Mononuclear cell (primary cell): ENCODE measurements around the gene TASP1. TPM values are rescaled to one million over a fixed set of nuclear protein-coding genes. Genes with fewer than 3 reads are reported as not detected.

Experiments
- H3K27me3 ChIP-seq: 2 replicates; pipeline ENCODE4 v1.6.0; 2011; ENCODE audit warnings: low read length, control low read depth; ENCODE audit not compliant: insufficient read depth
- H3K4me1 ChIP-seq: 2 replicates; pipeline ENCODE4 v1.5.1; 2011; ENCODE audit warnings: mild to moderate bottlenecking, low read length, control low read depth; ENCODE audit not compliant: insufficient read depth
- H3K4me3 ChIP-seq: 2 replicates; pipeline ENCODE4 v1.5.1; 2011; ENCODE audit warnings: mild to moderate bottlenecking, low read length, moderate library complexity
- H3K9me3 ChIP-seq: 2 replicates; pipeline ENCODE4 v1.5.1; 2011; ENCODE audit warnings: low read depth, mild to moderate bottlenecking, control low read depth, low read length
- total RNA-seq: library from RNA; depleted of rRNA; stranded (reverse); fragments of >200 nt; gene quantifications from one replicate; pipeline ENCODE4 v1.2.3, GENCODE V29; 2012

TASP1 gene
- total RNA-seq, 1 donor: 8.6 TPM

DNA sequence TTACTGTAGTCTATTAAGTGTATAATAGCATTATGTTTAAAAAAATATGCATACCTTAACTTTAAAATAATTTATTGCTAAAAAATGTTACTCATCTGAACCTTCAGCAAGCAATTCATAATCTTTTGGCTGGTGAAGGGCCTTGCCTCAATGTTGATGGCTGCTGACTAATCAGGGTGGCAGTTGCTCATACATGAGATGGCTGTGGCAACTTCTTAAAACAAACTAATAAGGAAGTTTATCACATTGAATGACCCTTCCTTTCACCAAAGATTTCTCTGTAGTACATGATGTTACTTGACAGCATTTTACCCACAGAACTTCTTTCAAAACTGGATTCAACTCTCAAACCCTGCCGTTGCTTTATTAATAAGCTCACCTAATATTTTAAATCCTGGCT, 84.0 kb downstream of the TASP1 start:
- Histone ChIP-seq H3K4me3 (no peak overlapping the region), H3K9me3 (no peaks in the 10 kb centered on the region), H3K4me1 (no peaks in the 10 kb centered on the region), H3K27me3 (no peaks in the 10 kb centered on the region)

DNA sequence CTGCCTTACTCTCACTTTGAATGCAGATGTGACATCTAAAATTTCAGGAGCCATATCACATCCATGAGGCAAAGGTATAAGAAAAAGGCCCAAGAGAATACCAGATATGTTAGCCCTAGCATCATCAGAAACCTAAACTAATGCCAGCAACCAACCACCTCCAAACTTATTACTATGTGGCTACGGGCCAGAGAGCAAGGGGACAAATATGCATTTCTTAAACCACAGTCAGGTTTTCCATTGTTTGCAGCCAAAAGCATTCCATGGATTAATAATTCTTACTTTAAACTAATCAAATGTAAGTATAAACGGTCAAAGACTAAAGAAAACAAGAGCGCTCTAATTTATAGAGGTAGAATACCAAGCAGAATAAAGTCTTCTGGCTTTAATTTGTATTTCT, 84.7 kb downstream of the TASP1 start:
- H3K4me3 ChIP-seq: no peak overlapping the region
- no peaks in the 10 kb centered on the region for H3K4me1 ChIP-seq
- H3K9me3 ChIP-seq: no peaks in the 10 kb centered on the region
- no peaks in the 10 kb centered on the region for H3K27me3 ChIP-seq

- no peaks in the 10 kb centered on the region for H3K9me3 ChIP-seq
- H3K27me3 ChIP-seq: no peaks in the 10 kb centered on the region
- H3K4me3 ChIP-seq: no peak overlapping the region
- no peaks in the 10 kb centered on the region for H3K4me1 ChIP-seq
Observed at GRCh38 chr20:13552061-13552460, 86.7 kb downstream of the TASP1 start.

DNA sequence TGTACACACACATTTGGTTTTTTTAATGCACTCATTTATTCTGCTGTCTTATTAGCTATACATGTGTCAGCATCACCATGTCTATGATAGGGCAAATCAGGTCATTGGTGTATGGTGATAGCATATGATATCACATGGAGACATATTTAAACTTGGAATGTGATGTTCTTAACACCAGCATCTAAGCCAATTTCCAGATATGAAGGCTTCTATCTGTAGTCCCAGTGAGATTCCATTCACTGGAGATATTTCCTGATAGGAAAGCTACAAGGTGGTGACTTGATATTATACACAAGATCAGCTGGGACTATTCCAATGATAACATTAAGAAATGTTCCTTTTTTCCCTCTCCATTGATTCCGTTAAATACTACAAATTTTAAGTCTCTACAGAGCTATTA, 89.3 kb downstream of the TASP1 start:
- Histone ChIP-seq H3K27me3 (no peaks in the 10 kb centered on the region), H3K9me3 (no peaks in the 10 kb centered on the region), H3K4me3 (no peak overlapping the region), H3K4me1 (no peaks in the 10 kb centered on the region)

DNA sequence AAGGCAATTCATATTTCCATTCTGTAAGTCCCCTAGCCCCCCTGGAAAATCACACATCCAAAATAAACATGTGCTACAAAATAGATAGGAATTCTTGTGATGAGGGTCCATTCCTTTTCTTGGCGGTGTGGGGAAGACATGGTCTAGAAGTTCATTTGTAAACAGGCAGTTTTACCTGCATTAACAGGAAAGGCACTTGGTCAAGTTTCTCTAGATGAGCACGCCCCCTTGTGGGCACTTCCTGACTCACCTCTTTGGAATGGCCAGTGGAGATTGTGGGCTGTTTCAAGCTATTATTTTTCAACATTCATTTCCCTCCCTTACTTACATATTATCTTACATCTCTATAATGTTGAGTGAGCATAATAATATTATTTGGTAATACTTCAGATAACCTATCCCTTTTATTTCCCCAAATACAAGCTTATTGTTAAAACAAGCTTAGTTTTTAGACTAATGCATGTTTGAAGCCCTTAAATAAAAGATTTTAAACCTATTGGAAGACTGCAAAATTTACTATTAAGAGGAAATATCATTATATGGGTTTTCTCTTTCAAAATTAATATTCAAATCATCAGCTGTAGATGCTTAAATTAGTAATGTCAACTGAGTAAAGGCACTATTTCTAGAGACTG, 92.1 kb downstream of the TASP1 start:
- Histone ChIP-seq H3K9me3 (no peaks in the 10 kb centered on the region), H3K4me1 (no peaks in the 10 kb centered on the region), H3K27me3 (no peaks in the 10 kb centered on the region)

DNA sequence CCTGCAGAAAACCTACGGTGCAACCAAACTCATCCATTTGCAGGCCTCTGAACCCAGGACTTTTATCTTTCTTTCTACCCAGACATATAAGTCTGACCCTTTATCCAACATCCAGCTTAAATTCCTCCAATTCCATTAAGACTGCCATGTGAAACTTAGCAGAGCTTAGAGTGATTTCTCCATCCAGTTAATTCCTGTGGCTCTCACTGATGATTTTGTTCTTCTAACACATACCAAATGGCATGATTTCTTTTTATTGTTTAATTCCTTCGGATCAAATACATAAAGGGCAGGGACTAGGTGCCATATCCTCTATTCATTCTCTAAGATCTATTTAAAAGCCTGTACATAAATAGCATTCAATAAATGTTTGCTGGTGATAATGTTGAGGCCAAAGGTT, 92.9 kb downstream of the TASP1 start:
- H3K4me1 ChIP-seq: no peaks in the 10 kb centered on the region
- no peaks in the 10 kb centered on the region for H3K9me3 ChIP-seq
- H3K4me3 ChIP-seq: no peak overlapping the region
- no peaks in the 10 kb centered on the region for H3K27me3 ChIP-seq

More for the DNA sequence above, 92.1 kb downstream of the TASP1 start:
- H3K4me3 ChIP-seq: no peak overlapping the region

DNA sequence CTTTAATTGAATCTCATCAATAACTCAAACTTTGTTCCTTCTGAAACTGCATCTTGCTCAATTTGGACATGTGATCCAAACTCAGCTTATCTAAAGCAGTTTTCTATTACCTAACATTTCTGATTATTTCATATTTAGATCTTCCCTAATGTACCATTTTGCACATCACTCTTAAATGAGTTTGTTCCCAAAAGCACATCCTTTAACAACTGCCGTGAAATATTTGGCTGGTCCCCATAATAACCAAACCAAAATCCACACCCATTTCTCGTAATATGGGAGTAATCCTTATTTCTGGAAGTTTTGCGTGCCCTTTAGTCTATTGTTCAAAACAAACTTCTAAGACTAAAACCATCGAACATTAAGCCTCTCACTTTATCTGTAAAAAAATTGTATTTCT, 94.9 kb downstream of the TASP1 start:
- Histone ChIP-seq H3K9me3 (no peaks in the 10 kb centered on the region), H3K27me3 (no peaks in the 10 kb centered on the region), H3K4me3 (no peak overlapping the region), H3K4me1 (no peaks in the 10 kb centered on the region)

DNA sequence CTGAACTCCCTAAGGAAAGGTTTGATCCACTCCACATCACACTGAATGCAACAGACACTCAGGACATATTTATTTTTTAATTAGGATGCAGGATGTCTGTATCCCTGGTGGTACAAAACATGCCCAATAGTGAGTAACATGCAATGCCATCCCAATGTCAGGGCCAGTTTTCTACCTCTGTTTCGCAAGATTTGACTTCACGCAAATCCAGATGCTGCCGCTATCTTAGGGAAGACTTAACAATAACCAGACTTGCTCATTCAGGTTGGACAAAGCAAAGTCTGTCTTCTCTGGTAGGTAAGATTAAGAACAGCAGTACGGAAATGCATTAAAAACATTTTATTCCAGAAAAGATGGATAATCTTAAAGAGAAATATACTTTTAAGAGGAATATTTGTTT, 103.1 kb downstream of the TASP1 start:
- Histone ChIP-seq H3K4me3 (no peak overlapping the region), H3K9me3 (no peaks in the 10 kb centered on the region), H3K4me1 (no peaks in the 10 kb centered on the region), H3K27me3 (no peaks in the 10 kb centered on the region)

- Histone ChIP-seq H3K9me3 (no peaks in the 10 kb centered on the region), H3K4me3 (no peak overlapping the region), H3K4me1 (no peaks in the 10 kb centered on the region), H3K27me3 (no peaks in the 10 kb centered on the region)
Observed at GRCh38 chr20:13533946-13534345, 104.8 kb downstream of the TASP1 start.

DNA sequence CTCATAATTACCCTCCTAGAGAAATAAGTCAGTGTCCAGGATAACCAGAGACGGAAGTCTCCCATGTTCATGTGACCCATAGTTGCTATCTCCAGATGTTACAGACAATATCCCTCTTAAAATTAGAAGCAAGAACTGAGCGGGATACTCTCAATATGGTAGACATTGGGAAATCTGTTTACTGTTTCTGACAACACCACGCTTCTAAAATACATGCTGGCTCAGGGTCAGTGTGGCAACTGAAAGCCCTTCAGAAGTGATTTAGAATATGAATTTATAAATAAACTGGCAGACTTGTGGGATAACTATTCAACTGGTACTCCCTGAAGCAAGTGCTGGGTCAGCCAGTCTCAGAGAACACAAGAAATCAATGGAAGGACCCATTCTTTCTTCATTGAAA, 108.6 kb downstream of the TASP1 start:
- H3K4me1 ChIP-seq: no peaks in the 10 kb centered on the region
- no peaks in the 10 kb centered on the region for H3K27me3 ChIP-seq
- H3K4me3 ChIP-seq: no peak overlapping the region
- no peaks in the 10 kb centered on the region for H3K9me3 ChIP-seq

DNA sequence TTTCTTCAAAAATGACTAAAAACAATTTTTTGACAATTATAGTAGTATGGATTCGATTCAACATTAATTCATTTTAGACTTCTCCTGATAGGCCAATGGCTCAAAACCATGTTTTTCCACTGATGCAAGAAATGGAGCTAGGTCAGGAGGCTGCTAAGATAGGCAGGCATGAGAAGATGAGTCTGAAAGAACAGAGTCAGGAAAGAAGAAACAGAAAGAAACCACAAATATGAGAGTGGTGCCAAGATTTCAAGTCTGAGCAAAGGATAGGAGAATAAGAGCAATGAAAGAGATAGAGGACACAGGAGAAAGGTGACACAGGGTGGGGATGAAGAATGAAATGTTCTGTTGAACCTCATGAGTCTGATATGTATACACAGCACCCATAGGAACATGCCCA, 112.2 kb downstream of the TASP1 start:
- Histone ChIP-seq H3K9me3 (no peaks in the 10 kb centered on the region), H3K4me1 (no peaks in the 10 kb centered on the region), H3K27me3 (no peaks in the 10 kb centered on the region), H3K4me3 (no peak overlapping the region)

DNA sequence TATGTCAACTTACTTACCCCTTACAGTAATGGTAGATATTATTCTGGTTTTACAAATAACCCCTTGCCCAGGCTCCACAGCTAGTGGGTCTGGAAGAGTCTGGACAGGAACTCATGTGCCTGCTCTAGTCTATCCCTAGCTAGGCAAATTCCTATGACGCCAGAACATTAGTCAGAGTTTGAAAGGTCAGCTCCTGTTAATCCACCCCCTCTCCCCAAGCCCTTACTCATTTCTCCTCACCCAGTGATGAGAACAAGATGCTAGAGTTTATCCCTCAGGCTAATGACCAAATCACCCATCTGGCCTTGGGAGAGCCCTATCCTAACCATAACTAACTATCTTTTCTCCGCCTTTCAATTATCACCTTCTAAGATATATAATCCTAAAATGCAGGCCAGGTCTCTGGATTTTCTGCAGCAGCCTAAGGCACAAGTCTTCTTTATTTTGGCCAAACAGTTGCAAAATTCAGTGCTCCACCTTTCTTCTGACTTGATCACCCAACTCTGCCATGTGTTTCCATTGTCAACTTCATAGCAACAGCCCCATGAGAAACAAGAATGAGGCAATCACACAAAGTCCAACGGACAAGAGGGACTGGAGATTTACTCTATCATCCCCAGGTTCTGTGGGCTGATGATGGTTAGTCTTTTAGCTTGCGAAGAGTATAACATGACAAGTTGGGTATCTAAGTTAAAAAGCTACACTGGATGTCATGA, 113.3 kb downstream of the TASP1 start:
- Histone ChIP-seq H3K4me3 (no peak overlapping the region), H3K27me3 (no peaks in the 10 kb centered on the region), H3K9me3 (no peaks in the 10 kb centered on the region), H3K4me1 (no peaks in the 10 kb centered on the region)

DNA sequence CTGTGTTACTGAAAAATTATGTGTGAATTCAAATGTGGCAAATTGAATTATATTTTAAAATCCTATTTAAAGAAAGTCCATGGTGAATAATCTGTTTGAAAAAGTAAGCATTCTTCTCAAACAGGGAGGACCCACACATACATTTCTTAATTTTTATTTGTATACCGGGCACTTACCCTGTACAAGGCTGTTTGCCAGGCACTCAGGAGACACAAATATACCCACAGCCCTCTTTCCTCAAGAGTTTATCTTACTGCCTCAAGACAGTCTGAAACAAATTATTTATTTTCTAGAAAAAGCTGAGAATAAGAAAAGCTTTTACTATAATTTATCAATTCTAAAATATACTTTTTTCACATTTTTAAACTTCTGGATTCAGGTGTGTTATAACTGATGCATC, 114.4 kb downstream of the TASP1 start:
- Histone ChIP-seq H3K9me3 (no peaks in the 10 kb centered on the region), H3K27me3 (no peaks in the 10 kb centered on the region), H3K4me3 (no peak overlapping the region), H3K4me1 (no peaks in the 10 kb centered on the region)

DNA sequence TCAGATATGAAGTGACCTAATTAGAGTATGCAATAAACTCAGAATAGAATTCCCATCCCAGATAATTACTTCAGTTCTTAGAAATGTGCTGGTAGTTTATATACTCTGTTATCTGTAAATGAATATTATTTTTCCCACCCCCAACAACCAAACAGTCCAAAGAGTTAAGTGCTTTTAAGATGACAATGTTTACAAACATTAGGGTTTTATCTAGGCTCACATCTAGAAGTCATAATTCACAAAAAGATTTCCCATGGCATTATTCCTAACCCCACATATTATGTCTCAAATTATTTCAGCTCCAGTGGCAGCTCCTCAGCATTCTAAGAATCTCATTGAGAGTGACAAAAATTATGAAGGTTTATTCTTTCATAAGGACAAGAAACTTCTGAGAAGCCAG, 120.9 kb downstream of the TASP1 start:
- Histone ChIP-seq H3K4me3 (no peak overlapping the region), H3K9me3 (no peaks in the 10 kb centered on the region), H3K4me1 (no peaks in the 10 kb centered on the region), H3K27me3 (no peaks in the 10 kb centered on the region)

DNA sequence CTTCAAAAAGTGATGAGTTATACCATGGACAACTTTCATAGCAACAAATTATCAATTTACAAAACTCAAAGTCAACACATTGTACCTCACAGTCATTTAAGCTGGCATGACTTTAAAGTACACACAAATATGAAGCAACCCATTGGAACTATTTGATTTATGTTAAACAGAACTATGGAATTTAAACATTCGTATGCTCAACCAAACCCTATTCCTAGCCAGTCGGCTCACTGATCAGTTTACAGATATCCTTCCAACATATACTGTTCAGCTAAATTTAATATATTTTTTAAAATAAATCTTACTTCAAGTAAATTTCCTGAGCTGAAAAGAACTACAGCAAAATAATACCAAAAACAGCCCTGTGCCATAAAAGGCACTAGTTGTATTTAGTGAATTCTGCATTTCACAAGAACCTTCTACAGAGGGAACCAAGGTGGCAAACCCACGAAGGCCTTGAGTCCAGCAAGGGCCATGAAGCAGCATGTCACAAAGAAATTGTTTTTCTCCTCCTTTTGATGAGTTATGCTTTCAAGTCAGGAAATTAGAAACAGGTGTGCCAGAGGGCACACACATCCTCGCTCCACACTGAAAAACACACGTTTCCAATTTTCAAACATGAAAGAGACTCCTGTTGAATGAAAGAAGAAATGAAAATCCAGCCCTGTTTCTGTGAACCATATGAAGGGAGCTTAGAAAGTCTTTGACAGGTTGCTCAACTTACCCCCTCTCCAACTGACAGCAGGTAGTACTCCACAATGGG, 122.8 kb downstream of the TASP1 start:
- Histone ChIP-seq H3K27me3 (no peaks in the 10 kb centered on the region), H3K4me1 (no peaks in the 10 kb centered on the region), H3K4me3 (no peak overlapping the region)

More for the DNA sequence above, 122.8 kb downstream of the TASP1 start:
- H3K9me3 ChIP-seq: no peaks in the 10 kb centered on the region
